SHP77 treated with DMSO at 0.1 percent for 48 hours (cell line): ENCODE data around the gene ARHGAP44.

ENCODE experiments used
- DNase-seq: peaks from one replicate; lab custom pipeline; 2025; lab: John Stamatoyannopoulos, UW

Gene ARHGAP44

GRCh38 chr17:12789481-12790248, at the start of gene ARHGAP44:
ARHGAP44 (plus strand) TSS chr17:12789498; CDS start chr17:12789839, 341 bp downstream.
- no peak for DNase-seq

DNA sequence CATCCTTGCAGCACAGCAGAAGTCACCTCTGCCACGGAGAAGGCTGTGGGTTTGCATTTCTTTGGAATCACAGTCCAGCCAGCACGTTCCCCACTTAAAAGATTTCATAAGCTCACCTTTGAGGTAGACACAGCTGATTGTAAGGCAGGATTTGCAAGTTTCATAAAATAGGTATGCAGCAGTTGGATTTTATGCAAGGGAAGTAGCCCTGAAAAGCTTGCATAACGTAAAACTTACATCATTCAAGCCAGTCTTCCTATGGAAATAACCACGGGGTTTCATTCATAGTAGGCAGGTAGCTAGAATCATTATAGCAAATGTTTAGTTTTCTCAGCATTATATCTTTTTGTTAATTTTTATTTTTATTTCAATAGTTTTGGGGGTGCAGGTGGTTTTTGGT, 49.8 kb upstream of the ARHGAP44 start:
- no peak for DNase-seq

- no peak for DNase-seq
Observed at GRCh38 chr17:12743046-12743445, 46.3 kb upstream of the ARHGAP44 start.

DNA sequence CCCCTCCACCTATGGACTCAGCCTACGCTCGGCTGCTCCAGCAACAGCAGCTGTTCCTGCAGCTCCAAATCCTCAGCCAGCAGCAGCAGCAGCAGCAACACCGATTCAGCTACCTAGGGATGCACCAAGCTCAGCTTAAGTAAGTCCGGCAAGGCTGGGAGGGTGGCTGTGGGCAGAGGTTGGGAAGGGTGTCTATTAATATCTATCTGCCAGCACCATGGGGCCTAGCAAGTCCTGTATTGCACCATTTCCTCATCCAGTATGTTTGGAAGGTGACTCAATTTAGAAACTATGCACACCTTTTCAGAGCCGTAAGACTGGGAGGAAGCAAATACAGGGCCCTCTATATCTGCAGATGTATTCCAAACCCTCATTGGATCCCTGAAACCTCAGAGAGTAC, 45.0 kb upstream of the ARHGAP44 start:
- DNase-seq = no peak

- no peak for DNase-seq
Observed at GRCh38 chr17:12744786-12745185, 44.5 kb upstream of the ARHGAP44 start.

DNA sequence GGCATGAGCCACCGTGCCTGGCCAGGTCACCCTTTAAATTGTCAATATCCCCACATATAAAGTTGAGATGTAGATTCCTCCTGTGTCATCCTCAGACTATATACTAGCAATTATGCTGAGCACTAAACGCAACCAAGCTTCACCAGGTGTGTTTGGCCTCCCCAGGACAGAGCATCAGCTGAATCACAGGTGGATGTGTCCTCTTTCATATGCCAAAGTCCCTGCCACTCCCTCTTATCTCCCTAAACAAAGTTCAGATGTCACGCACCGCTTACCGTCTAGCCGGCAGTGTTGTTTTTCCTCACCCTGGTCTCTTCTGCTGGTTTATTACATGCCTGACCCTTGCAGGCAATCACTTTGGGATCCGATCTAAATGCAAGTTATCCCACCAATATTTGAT, 43.8 kb upstream of the ARHGAP44 start:
- DNase-seq = no peak

DNA sequence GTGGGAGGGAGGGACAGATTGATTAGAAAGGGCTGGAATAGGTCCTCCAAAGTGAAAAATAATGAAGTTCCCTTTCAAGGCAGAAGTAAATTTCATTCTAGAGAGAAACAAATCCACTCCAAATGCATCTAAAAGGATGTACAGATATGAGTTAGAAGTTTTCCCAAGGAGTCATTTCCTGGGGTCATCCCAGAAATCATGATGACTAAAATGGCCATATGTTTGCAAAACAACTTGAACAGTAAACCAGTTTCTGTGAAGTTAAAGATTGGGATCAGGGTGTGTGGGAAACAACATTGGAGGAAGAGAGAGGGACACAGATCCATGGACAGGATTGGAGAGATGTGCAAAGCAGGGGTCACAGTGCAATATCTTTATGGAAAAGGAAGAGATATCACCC, 32.5 kb upstream of the ARHGAP44 start:
- DNase-seq = no peak

- DNase-seq = no peak
Observed at GRCh38 chr17:12759090-12759489, 30.2 kb upstream of the ARHGAP44 start.

DNA sequence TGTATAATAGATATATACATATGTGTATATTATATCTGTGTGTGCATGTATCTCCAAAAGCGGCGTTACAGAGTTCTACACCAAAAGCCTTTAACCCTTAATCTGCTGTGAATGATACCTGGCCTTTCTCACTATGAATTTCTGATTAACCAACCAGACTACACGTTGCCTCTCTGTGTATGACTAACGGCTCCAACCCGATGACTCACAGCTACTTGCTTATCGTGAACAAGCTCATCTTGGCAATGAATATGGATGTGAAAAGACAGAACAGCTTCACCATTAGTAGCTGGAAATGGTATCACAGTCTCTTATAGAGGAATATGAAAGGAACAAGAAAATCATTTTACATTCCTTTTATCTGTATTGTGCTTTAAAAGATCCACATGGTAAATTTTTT, 23.8 kb upstream of the ARHGAP44 start:
- no peak for DNase-seq

DNA sequence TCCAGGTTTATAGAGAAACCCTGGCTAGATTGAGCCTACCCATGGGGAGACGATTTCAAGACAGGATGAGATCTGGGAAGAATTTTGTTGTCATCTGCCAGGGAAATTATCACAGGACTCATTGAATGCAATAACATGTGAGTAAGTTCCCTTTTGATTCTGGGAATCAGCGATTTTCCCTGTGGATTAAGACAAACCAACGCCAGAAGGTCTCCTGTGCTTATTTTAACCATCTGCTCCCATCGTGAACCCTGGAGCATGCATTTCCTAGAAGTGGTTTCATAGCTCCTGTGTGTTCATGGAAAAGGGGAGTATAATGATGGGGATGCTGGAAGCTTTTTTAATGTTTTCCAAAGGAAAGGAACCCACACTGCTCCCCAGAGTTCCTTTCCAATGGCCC, 21.0 kb upstream of the ARHGAP44 start:
- no peak for DNase-seq

- no peak for DNase-seq
Observed at GRCh38 chr17:12769981-12770380, 19.3 kb upstream of the ARHGAP44 start.

DNA sequence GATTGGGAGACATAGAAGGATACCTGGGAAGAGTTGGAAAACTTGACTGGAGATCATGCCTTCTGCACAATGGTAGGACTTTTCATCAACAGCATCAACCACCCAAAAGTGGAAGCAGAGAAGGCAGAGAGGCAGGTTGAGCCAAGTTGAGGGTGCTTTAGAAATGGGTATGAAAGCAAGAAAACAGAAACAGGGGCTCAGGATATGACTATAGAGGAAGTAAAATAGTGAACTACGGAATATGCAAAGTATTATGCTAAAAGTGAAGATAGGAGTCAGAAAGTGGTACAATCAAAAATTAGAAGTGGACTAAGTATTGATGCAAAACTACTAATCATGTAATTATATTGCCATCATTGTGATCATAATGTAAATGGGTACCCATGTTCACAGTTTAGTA, 16.1 kb upstream of the ARHGAP44 start:
- DNase-seq = no peak

- peak; percentile 36 for DNase-seq
Observed at GRCh38 chr17:12789075-12789480, 220 bp upstream of the ARHGAP44 start.

DNA sequence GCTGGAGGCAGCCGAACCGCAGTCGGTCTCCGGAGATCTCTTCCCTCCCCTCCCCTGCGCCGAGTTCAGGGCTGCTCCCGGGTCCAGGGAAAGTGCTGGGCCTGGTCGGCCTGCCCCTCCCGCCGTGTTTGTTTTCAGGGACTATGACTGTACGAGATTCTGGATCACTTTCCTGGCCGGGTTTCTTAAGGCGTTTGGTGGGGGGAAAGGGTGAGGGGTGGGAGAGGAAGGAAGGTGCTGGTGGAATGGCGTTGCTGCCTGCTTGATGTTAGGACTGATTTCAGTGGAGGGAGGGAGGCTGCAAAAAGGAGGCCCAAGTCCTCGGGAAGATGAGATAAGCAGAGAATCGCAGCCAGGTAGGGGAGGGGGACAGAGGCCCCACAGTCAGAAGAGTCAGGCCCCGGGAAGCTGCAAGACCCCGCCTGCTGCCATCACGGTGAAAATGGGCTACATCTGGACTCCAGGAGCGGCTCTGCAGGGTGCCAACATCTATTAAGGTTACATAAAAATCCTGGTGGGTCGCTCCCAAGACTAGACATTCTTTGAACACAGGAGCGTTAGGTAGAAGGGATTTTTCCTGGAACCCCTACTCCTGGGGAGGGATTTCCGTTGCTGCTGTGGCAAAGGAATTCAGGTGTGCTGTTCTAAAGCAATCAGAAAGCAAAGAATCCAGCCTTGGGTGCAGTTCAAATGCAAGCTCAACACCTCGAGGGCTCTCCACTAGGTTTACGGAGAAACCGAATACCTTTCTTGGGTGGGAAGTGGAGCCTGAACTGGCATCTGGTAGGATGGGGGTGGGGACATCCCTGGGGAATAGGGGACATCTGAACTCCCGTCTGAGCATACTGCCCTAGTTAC, 1.2 kb downstream of the ARHGAP44 start:
- no peak for DNase-seq

GRCh38 chr17:12794919-12795532, 5.7 kb downstream of the ARHGAP44 start:
- DNase-seq = no peak

- no peak for DNase-seq
Observed at GRCh38 chr17:12800855-12801365, 11.6 kb downstream of the ARHGAP44 start.

GRCh38 chr17:12806630-12807029, 17.3 kb downstream of the ARHGAP44 start:
- DNase-seq = no peak

DNA sequence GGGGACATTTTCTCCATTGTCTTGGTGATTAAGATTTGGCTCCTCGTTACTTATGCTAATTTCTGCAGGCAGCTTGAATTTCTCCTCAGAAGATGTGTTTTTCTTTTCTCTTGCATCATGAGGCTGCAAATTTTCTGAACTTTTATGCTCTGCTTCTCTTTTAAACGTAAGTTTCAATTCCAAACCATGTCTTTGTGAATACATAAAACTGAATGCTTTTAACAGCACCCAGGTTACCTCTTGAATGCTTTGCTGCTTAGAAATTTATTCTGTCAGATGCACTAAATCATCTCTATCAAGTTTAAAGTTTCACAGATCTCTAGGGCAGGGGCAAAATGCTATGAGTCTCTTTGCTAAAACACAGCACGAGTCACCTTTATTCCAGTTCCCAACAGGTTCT, 19.4 kb downstream of the ARHGAP44 start:
- DNase-seq = no peak

GRCh38 chr17:12812877-12813276, 23.6 kb downstream of the ARHGAP44 start:
- no peak for DNase-seq

DNA sequence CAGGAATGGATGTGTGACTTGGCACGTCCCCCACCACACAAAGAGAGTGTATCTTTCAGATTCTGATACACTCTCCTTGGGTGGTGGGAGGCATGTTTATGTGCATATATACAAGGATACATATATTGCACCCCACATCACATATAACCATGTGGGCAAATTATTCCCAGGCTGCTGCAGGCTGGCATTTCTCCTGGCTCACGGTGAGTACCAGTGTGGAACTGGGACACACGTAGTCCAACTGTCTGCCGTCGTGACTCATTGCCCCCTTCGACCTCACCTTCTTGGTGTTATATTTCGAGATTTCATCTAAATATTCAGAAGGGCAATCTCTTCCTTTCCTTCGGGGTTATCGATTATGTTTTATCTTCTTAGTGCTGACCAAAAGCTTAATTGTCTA, 24.4 kb downstream of the ARHGAP44 start:
- DNase-seq = no peak

GRCh38 chr17:12814718-12815117, 25.4 kb downstream of the ARHGAP44 start:
- DNase-seq = no peak

DNA sequence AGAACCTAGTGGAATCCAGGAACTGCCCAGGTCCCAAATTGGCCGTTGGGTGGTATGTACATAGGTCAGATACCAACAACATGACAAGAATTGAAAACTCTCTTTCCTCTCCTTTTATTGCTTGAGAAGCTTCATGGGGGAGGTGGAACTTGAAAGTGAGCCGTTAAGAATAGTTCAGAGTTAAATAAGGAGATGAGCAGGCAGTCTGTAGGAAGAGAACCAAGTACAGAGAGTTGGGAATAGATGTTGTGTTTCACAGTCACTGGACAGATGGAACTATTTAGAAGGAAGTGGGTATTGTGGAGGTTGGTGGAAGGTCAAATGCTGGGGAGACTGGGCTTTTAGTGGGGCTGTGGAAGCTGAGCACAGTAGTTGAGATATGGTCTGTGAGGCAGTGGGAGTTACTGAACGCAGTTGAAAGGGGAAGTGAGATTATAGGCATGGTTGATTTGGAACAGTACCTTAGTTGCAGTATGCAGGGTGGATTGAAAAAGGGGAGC, 26.4 kb downstream of the ARHGAP44 start:
- no peak for DNase-seq
